HepG2 (cell line): ENCODE measurements around the gene XPNPEP3. TPM values are rescaled to one million over a fixed set of nuclear protein-coding genes. Genes with fewer than 3 reads are reported as not detected.

Experiments
- ATAC-seq: fragments of 200-7000 bp; cut with Tn5 transposase; 3 replicates; pipeline ENCODE4 v1.9.1; 2020; ENCODE audit warnings: mild to moderate bottlenecking, moderate library complexity
- BruUV-seq: library from RNA; stranded (reverse); fragments of 400-500 nt; replicated peaks from 2 replicates; lab custom pipeline; 2021; lab: Mats Ljungman, UMichigan
- CTCF ChIA-PET: fragments of 300-600 bp; formaldehyde crosslinking; extraction: SDS; loops from one replicate; lab custom pipeline; 2021; ENCODE audit warnings: low total read pairs, inconsistent platforms, low intra/inter-chr PET ratio; lab: Yijun Ruan, JAX
- POLR2A ChIA-PET: fragments of 350-600 bp; sonication (Branson Sonifier 250); formaldehyde crosslinking; loops from one replicate; lab custom pipeline; 2020; ENCODE audit warnings: antibody characterized with exemption, inconsistent platforms; lab: Yijun Ruan, JAX
- DNase-seq: peaks from one replicate; pipeline ENCODE4 v3.0.0-alpha.2; 2015; ENCODE audit warnings: low spot score
- FAIRE-seq: peaks from 3 replicates; lab custom pipeline; 2011; peaks lifted over from hg19 to GRCh38; lab: Jason Lieb, UNC
- H2AFZ ChIP-seq: one replicate; pipeline ENCODE4 v1.6.1; 2011; ENCODE audit warnings: low read length, inconsistent platforms
- H3K27ac ChIP-seq: fragments of 300-600 bp; 3 replicates; pipeline ENCODE4 v1.8.0; 2011; ENCODE audit warnings: mixed run types, mild to moderate bottlenecking, mixed read lengths, low read length, inconsistent platforms; ENCODE audit not compliant: insufficient read depth; ENCODE audit errors: extremely low read length
- H3K27me3 ChIP-seq, 2 experiments: fragments of 200-600 bp in 1 of 2; 2 replicates in 1 of 2; 3 replicates in 1 of 2; pipeline versions ENCODE4 v1.6.0 to v1.8.0; 2011; ENCODE audit warnings: low read length in 2 of 2, mild to moderate bottlenecking in 2 of 2, moderate library complexity in 2 of 2, inconsistent platforms in 1 of 2; ENCODE audit not compliant: insufficient read depth in 2 of 2, control insufficient read depth in 1 of 2
- H3K36me3 ChIP-seq, 2 experiments: fragments of 200-600 bp in 1 of 2; replicated peaks in 1 of 2; 2 replicates in 1 of 2; 3 replicates in 1 of 2; pipeline versions ENCODE4 v1.5.1 to v1.8.0; 2011; ENCODE audit warnings: low read length in 2 of 2, inconsistent platforms in 1 of 2; ENCODE audit not compliant: insufficient read depth in 2 of 2, control insufficient read depth in 1 of 2
- H3K4me1 ChIP-seq: 2 replicates; pipeline ENCODE4 v1.5.1; 2012; ENCODE audit warnings: low read length, inconsistent platforms; ENCODE audit not compliant: insufficient read depth
- H3K4me2 ChIP-seq: 2 replicates; pipeline ENCODE4 v1.6.0; 2011; ENCODE audit warnings: low read depth, low read length, inconsistent platforms
- H3K4me3 ChIP-seq, 3 experiments: fragments of 200-600 bp in 1 of 3; sonication (generic), shearing (Covaris generic) in 1 of 3; replicated peaks in 1 of 3; 2 replicates each; pipeline ENCODE4 v1.5.1; 2011 to 2016; ENCODE audit warnings: low read length in 3 of 3, inconsistent platforms in 2 of 3, low read depth in 2 of 3, mild to moderate bottlenecking in 2 of 3, control low read depth in 1 of 3, mixed read lengths in 1 of 3; ENCODE audit not compliant: insufficient read depth in 1 of 3
- H3K79me2 ChIP-seq: one replicate; pipeline ENCODE4 v1.6.1; 2011; ENCODE audit warnings: low read length, inconsistent platforms; ENCODE audit not compliant: insufficient read depth
- H3K9ac ChIP-seq: 2 replicates; pipeline ENCODE4 v1.6.0; 2011; ENCODE audit warnings: mild to moderate bottlenecking, low read depth, low read length, inconsistent platforms; ENCODE audit not compliant: insufficient read depth
- H3K9me3 ChIP-seq: 2 replicates; pipeline ENCODE4 v1.5.1; 2012; ENCODE audit warnings: mild to moderate bottlenecking, low read length
- H4K20me1 ChIP-seq: 2 replicates; pipeline ENCODE4 v1.6.0; 2011; ENCODE audit warnings: inconsistent platforms, mild to moderate bottlenecking, low read length, moderate library complexity; ENCODE audit not compliant: insufficient read depth
- DNMT3B ChIP-seq: conservative IDR thresholded peaks from 2 replicates; pipeline ENCODE4 v1.6.1; 2016; ENCODE audit warnings: missing biosample characterization, control low read depth
- GABPA ChIP-seq, 2 experiments: IDR thresholded peaks; 2 replicates each; pipeline ENCODE4 v1.6.1; 2011 to 2016; ENCODE audit warnings: low read depth in 2 of 2, low read length in 1 of 2, missing biosample characterization in 1 of 2, missing genetic modification characterization in 1 of 2
- IKZF1 ChIP-seq: fragments of 450-650 bp; IDR thresholded peaks from 2 replicates; pipeline ENCODE4 v1.7.1; 2016
- KAT7 ChIP-seq: IDR thresholded peaks from 2 replicates; pipeline ENCODE4 v1.6.1; 2018; ENCODE audit warnings: borderline replicate concordance, missing compliant biosample characterization
- MAFF ChIP-seq: IDR thresholded peaks from 2 replicates; pipeline ENCODE4 v1.6.1; 2011; ENCODE audit warnings: low read depth, low read length, improper control_type of control experiment
- MAFK ChIP-seq, 2 experiments: IDR thresholded peaks in 1 of 2; conservative IDR thresholded peaks in 1 of 2; 2 replicates each; pipeline ENCODE4 v1.6.1; 2011; ENCODE audit warnings: improper control_type of control experiment in 2 of 2, low read length in 2 of 2
- MBD4 ChIP-seq: IDR thresholded peaks from 2 replicates; pipeline ENCODE4 v1.6.1; 2012; ENCODE audit warnings: low read length, inconsistent platforms, borderline replicate concordance
- RBAK ChIP-seq: sonication (generic); formaldehyde crosslinking; IDR thresholded peaks from 2 replicates; pipeline ENCODE4 v1.5.1; 2020; ENCODE audit warnings: mild to moderate bottlenecking, missing genetic modification reagents
- SAP130 ChIP-seq: IDR thresholded peaks from 2 replicates; pipeline ENCODE4 v1.6.1; 2016; ENCODE audit warnings: low read depth
- SNAI1 ChIP-seq: sonication (generic); formaldehyde crosslinking; IDR thresholded peaks from 2 replicates; pipeline ENCODE4 v1.5.0; 2020; ENCODE audit warnings: mild to moderate bottlenecking, missing genetic modification reagents, borderline replicate concordance
- TRIM24 ChIP-seq: sonication (generic); formaldehyde crosslinking; IDR thresholded peaks from 2 replicates; pipeline ENCODE4 v1.8.0; 2022; ENCODE audit warnings: mild to moderate bottlenecking, missing genetic modification reagents
- ZFX ChIP-seq: sonication (generic); formaldehyde crosslinking; IDR thresholded peaks from 2 replicates; pipeline ENCODE4 v1.4.0; 2020; ENCODE audit warnings: mild to moderate bottlenecking, low read depth, missing genetic modification reagents, moderate library complexity
- ZKSCAN5 ChIP-seq: sonication (generic); formaldehyde crosslinking; IDR thresholded peaks from 2 replicates; pipeline ENCODE4 v1.5.1; 2020; ENCODE audit warnings: mild to moderate bottlenecking, missing genetic modification reagents
- ZNF343 ChIP-seq: sonication (generic); formaldehyde crosslinking; IDR thresholded peaks from 2 replicates; pipeline ENCODE4 v1.4.0; 2020; ENCODE audit warnings: mild to moderate bottlenecking, missing genetic modification reagents
- ZNF430 ChIP-seq: sonication (generic); formaldehyde crosslinking; IDR thresholded peaks from 2 replicates; pipeline ENCODE4 v1.9.0; 2021; ENCODE audit warnings: mild to moderate bottlenecking, missing genetic modification reagents
- ZNF558 ChIP-seq: sonication (generic); formaldehyde crosslinking; IDR thresholded peaks from 2 replicates; pipeline ENCODE4 v1.9.0; 2022; ENCODE audit warnings: mild to moderate bottlenecking, missing genetic modification reagents, borderline replicate concordance
- ZNF713 ChIP-seq: sonication (generic); formaldehyde crosslinking; IDR thresholded peaks from 2 replicates; pipeline ENCODE4 v1.4.0; 2020; ENCODE audit warnings: mild to moderate bottlenecking, missing genetic modification reagents
- ZNF839 ChIP-seq: sonication (generic); formaldehyde crosslinking; IDR thresholded peaks from 2 replicates; pipeline ENCODE4 v1.4.0; 2020; ENCODE audit warnings: missing genetic modification reagents, mild to moderate bottlenecking, borderline replicate concordance
- WGBS: methylation state at CpG from one replicate; pipeline ENCODE4 v1.1.6; 2017; ENCODE audit warnings: low lambda C conversion rate; 5-methylcytosine and 5-hydroxymethylcytosine counted together
- in situ Hi-C: cut with HindIII; loops from 2 replicates; pipeline ENCODE4 v1.10.0; 2017; ENCODE audit warnings: low pct_unique_long_range_greater_than_20kb; ENCODE audit not compliant: extremely low pct_ligation_motif_present
- intact Hi-C: fragments of 100-400 bp; cut with micrococcal nuclease; formaldehyde crosslinking; loops from one replicate; pipeline ENCODE4 v1.10.0; 2022; ENCODE audit not compliant: unreplicated experiment
- polyA plus RNA-seq, 8 experiments: library from polyadenylated mRNA; depleted of rRNA in 3 of 8; stranded (reverse) in 7 of 8; unstranded in 1 of 8; fragments of >200 nt; fragmentation: Illumina TruSeq in 4 of 8; extraction: Trizol in 4 of 8; gene quantifications; 2 replicates each; pipeline versions ENCODE4 v1.2.1 to v1.2.3, GENCODE V29; 2011 to 2016; ENCODE audit warnings: low read depth in 4 of 8, missing spikeins in 1 of 8, mixed read lengths in 1 of 8; ENCODE audit not compliant: insufficient read depth in 1 of 8
- total RNA-seq, 5 experiments: library from RNA; depleted of rRNA; stranded (reverse); fragments of >200 nt; fragmentation: Illumina TruSeq; extraction: Trizol; gene quantifications; 2 replicates each; pipeline ENCODE4 v1.2.3, GENCODE V29; 2016; ENCODE audit warnings: low read depth in 1 of 5
- TF ChIP-seq, protein P1 (sequence below): IDR thresholded peaks from 2 replicates; pipeline ENCODE4 v1.6.1; 2012; ENCODE audit warnings: inconsistent platforms

The XPNPEP3 gene
- total and polyA plus RNA-seq, 2 of the 13 experiments (the other 11 are each of a cell fraction or from before 2014, with no cell fraction given): 10.3 to 14.0 TPM

DNA sequence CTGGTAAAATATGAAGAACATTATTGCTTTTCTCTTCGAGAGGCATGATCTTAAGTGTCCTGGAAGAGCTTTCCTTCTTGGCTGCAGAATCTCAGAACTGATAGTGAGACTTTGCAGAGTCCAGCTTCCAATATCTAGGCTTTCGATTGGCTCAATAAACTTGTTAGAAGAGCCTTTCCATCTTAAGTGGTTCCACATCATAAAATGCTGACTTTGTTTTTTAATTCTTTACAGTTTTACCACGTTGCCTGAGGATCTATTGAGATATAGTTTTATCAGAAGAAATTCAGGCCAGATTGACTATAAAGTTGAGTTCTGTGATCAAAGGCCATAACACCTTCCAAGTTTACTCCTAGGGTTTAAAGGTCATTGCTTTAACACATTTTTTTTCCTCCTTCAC is 20.5 kb downstream of the XPNPEP3 start:
- H4K20me1 ChIP-seq: 0 out of 2 replicates have a peak, but pooled peaks cover 2% of the 10 kb centered on the region
- no peak overlapping the region for H3K27ac ChIP-seq
- H3K9me3 ChIP-seq: no peaks in the 10 kb centered on the region
- no peaks in the 10 kb centered on the region for H3K27me3 ChIP-seq
- ChIA-PET CTCF (no interaction called here), POLR2A (no interaction called here)
- H3K9ac ChIP-seq: no peak overlapping the region
- ATAC-seq (no peak), DNase-seq (no peak), FAIRE-seq (no peak)
- no peak overlapping the region for H3K4me3 ChIP-seq
- no TSS peak for BruUV-seq
- H3K4me2 ChIP-seq: no peak overlapping the region
- in situ Hi-C loops: no loop called here
- TF ChIP-seq MAFK (conservative IDR thresholded peaks at IDR 0.05 in 1 of 2, IDR thresholded peaks at IDR 0.05 in 1 of 2; ENCODE audit: low read length in 2 of 2): peak; percentile 86 to 87
- TF ChIP-seq ZKSCAN5 (CRISPR knock-in tag): no peak
- TF ChIP-seq MAFF: peak; percentile 83
- TF ChIP-seq SNAI1 (CRISPR knock-in tag): no peak
- no peaks in the 10 kb centered on the region for H3K79me2 ChIP-seq
- 0 out of 2 replicates have a peak, but pooled peaks cover 8% of the 10 kb centered on the region for H3K4me1 ChIP-seq
- WGBS: 91% methylated on average over 3 of the region's 3 CpGs
- H2AFZ ChIP-seq: no peak overlapping the region
- H3K36me3 ChIP-seq: peaks cover 6 to 10% of the 10 kb centered on the region in 2 experiments
- intact Hi-C loops: no loop called here

DNA sequence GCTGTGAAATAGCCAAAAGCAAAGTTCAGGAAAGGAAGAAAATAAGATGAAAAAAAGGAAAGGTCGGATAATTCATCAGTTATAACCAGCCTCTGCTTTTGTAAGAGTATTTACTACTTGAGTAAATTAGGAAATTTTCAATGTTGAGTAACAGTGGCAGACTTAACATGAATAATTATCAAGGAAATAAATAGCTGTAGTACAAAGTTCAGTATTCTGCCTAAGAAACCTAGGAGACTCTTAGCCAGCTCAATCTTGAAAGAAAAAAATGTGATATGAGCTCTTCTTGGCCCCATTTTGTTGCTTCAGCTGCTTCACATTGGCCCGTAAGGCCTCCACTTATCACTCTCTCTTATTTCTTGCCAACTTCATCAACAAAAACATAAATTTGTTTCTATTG is 22.0 kb downstream of the XPNPEP3 start:
- H3K27me3 ChIP-seq: no peaks in the 10 kb centered on the region
- no peak for TF ChIP-seq KAT7 (CRISPR knock-in tag)
- no peak for TF ChIP-seq GABPA (IDR thresholded peaks at IDR 0.05; ENCODE audit: low read depth, low read length)
- no peak for TF ChIP-seq GABPA (CRISPR knock-in tag; IDR thresholded peaks at IDR 0.05; ENCODE audit: low read depth)
- no peak for TF ChIP-seq DNMT3B (CRISPR knock-in tag)
- TF ChIP-seq MBD4: no peak
- TF ChIP-seq, protein P1, sequence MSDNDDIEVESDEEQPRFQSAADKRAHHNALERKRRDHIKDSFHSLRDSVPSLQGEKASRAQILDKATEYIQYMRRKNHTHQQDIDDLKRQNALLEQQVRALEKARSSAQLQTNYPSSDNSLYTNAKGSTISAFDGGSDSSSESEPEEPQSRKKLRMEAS: no peak
- TF ChIP-seq ZNF430: no peak
- no peak for TF ChIP-seq ZNF558 (CRISPR knock-in tag)
- no peak for TF ChIP-seq ZFX (CRISPR knock-in tag)
- TF ChIP-seq ZNF343 (CRISPR knock-in tag): no peak
- no peak for TF ChIP-seq SAP130 (CRISPR knock-in tag)
- TF ChIP-seq IKZF1: no peak
- TF ChIP-seq ZNF713 (CRISPR knock-in tag): no peak
- no peak for TF ChIP-seq ZNF839 (CRISPR knock-in tag)
- no peak for TF ChIP-seq TRIM24 (CRISPR knock-in tag)
- TF ChIP-seq RBAK (CRISPR knock-in tag): no peak
- 96% methylated on average over 2 of the region's 2 CpGs for WGBS
- ATAC-seq: no peak
- no peak for FAIRE-seq
- H3K27ac ChIP-seq: no peak overlapping the region
- H3K36me3 ChIP-seq: peaks cover 10 to 11% of the 10 kb centered on the region in 2 experiments
- POLR2A ChIA-PET: interaction anchor here (1.5 kb wide), 1 partner anchor 15 kb away, joined by 3 read pairs; no protein-coding TSS in a partner anchor
- 0 out of 2 replicates have a peak, but pooled peaks cover 2% of the 10 kb centered on the region for H4K20me1 ChIP-seq
- H3K9ac ChIP-seq: no peak overlapping the region
- DNase-seq: no peak
- H3K9me3 ChIP-seq: no peaks in the 10 kb centered on the region
- H3K4me2 ChIP-seq: no peak overlapping the region
- in situ Hi-C loops: no loop called here
- H3K4me3 ChIP-seq: no peak overlapping the region
- no peaks in the 10 kb centered on the region for H3K79me2 ChIP-seq
- intact Hi-C loops: no loop called here
- 0 out of 2 replicates have a peak, but pooled peaks cover 8% of the 10 kb centered on the region for H3K4me1 ChIP-seq
- no TSS peak for BruUV-seq
- CTCF ChIA-PET: no interaction called here
- H2AFZ ChIP-seq: no peak overlapping the region
